Measurements from ENCODE around the gene FGF5. TPM values are rescaled to one million over a fixed set of nuclear protein-coding genes. Genes with fewer than 3 reads are reported as not detected.

The FGF5 gene
- total RNA-seq, 1 donor from 2014 or later, result not detected

DNA sequence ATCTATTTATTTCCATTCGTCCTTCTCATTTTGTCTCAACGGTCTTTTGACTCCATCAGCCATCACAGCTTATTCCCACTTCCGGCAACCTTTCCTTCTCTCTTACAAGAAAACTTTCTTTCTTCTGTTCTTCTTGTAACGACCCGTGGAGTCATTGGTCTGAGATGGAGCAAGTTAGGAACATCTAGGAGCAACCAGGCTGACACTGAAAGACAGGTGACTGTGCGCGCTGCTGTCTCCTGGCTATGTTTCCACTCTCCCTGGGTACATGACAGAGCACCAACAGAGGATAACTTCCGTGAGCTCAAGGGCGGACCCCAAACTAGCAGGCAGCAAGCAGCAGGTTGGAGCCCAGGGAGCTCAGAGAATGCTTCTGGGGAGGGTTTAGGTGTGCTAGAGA, 2.5 kb downstream of the FGF5 start:
- no peaks in the 10 kb centered on the region for H3K9me3 ChIP-seq
- TF ChIP-seq POLR2A (IDR thresholded peaks at IDR 0.05) (no peak), POLR2AphosphoS5 (IDR thresholded peaks at IDR 0.05; ENCODE audit: insufficient read depth in 1 of 2, low read depth in 1 of 2) (no peak)
- TF ChIP-seq, protein P1, sequence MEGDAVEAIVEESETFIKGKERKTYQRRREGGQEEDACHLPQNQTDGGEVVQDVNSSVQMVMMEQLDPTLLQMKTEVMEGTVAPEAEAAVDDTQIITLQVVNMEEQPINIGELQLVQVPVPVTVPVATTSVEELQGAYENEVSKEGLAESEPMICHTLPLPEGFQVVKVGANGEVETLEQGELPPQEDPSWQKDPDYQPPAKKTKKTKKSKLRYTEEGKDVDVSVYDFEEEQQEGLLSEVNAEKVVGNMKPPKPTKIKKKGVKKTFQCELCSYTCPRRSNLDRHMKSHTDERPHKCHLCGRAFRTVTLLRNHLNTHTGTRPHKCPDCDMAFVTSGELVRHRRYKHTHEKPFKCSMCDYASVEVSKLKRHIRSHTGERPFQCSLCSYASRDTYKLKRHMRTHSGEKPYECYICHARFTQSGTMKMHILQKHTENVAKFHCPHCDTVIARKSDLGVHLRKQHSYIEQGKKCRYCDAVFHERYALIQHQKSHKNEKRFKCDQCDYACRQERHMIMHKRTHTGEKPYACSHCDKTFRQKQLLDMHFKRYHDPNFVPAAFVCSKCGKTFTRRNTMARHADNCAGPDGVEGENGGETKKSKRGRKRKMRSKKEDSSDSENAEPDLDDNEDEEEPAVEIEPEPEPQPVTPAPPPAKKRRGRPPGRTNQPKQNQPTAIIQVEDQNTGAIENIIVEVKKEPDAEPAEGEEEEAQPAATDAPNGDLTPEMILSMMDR (IDR thresholded peaks at IDR 0.05), result no peak
- H3K4me1 ChIP-seq, result peaks cover 21% of the 10 kb centered on the region
- no peak overlapping the region for H3K27ac ChIP-seq
- intact Hi-C loops (cut with DNase I), result no loop called here
- no peaks in the 10 kb centered on the region for H3K27me3 ChIP-seq
- H3K4me3 ChIP-seq, result no peak overlapping the region
- no peaks in the 10 kb centered on the region for H3K36me3 ChIP-seq
- no peak for DNase-seq (ENCODE audit: extremely low spot score in 2 of 2)

DNA sequence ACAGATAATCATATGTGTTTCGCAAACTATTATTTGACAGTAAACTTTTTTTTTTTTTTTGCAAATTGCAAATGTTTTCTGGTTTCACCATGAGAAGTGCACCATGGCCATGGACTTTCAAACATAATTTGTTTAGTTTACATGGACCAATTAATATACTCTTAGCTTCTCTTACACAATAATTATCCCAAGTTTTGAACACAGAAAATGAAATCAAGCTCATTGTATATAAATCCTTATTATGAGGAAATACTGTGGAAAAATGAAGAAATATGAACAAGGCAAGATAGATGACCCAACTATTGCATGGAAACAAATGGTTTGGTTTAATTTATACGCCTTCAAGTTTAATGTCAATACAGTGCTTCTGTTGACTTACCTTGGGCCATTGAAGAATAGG, 3.9 kb downstream of the FGF5 start:
- TF ChIP-seq, protein P1 (IDR thresholded peaks at IDR 0.05), result no peak
- no peak for TF ChIP-seq POLR2A (IDR thresholded peaks at IDR 0.05)
- no peak for TF ChIP-seq POLR2AphosphoS5 (IDR thresholded peaks at IDR 0.05; ENCODE audit: insufficient read depth in 1 of 2, low read depth in 1 of 2)
- H3K4me3 ChIP-seq, result no peak overlapping the region
- H3K27me3 ChIP-seq, result no peaks in the 10 kb centered on the region
- intact Hi-C loops (cut with DNase I), result no loop called here
- H3K27ac ChIP-seq, result no peak overlapping the region
- H3K36me3 ChIP-seq, result no peaks in the 10 kb centered on the region
- DNase-seq (ENCODE audit: extremely low spot score in 2 of 2), result no peak
- H3K9me3 ChIP-seq, result no peaks in the 10 kb centered on the region
- H3K4me1 ChIP-seq, result peaks cover 20% of the 10 kb centered on the region

DNA sequence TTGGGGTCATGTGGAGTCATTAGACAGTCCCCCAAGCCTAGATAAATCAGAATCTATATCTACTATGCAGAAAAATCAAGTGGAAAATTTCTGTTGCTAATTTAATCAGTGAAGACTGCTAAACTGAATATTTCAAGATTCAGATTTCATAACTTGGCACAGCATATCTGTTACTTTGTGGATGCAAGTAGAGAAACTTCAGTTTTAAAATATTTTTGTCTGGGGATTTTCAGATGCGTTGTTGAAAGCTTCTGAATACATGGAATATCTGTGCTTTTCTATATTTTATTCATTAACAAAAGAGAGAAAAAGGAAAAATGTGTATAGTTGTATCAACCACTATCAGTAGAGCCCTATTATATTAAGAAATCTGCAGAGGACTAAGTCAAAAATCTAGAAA, 4.4 kb downstream of the FGF5 start:
- no peak for DNase-seq (ENCODE audit: extremely low spot score in 2 of 2)
- no peaks in the 10 kb centered on the region for H3K27me3 ChIP-seq
- TF ChIP-seq POLR2AphosphoS5 (IDR thresholded peaks at IDR 0.05; ENCODE audit: insufficient read depth in 1 of 2, low read depth in 1 of 2), result no peak
- TF ChIP-seq, protein P1 (IDR thresholded peaks at IDR 0.05), result no peak
- no peak for TF ChIP-seq POLR2A (IDR thresholded peaks at IDR 0.05)
- no peak overlapping the region for H3K4me3 ChIP-seq
- no peaks in the 10 kb centered on the region for H3K9me3 ChIP-seq
- H3K4me1 ChIP-seq, result peaks cover 14% of the 10 kb centered on the region
- no peaks in the 10 kb centered on the region for H3K36me3 ChIP-seq
- H3K27ac ChIP-seq, result no peak overlapping the region
- intact Hi-C loops (cut with DNase I), result no loop called here

DNA sequence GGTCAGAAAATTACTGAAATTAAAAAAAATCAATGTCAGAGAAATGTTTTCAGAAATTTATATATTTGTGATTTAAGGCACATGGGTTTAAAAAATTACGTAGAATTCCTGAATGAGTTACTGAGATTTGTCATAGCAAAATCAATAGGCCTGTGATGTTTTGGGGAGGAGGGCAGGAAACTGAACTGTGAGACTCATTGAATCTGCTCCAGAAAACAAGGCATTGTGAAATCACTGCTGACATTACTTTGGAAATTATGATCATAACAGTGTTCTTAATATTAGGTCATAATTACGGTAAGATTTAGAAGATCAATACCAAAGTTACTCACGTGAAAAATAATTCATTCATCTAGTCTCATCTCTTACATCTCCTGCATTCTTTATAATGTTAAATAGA, 5.3 kb downstream of the FGF5 start:
- peaks cover 5% of the 10 kb centered on the region for H3K4me1 ChIP-seq
- H3K27ac ChIP-seq, result no peak overlapping the region
- H3K9me3 ChIP-seq, result no peaks in the 10 kb centered on the region
- H3K36me3 ChIP-seq, result no peaks in the 10 kb centered on the region
- DNase-seq (ENCODE audit: extremely low spot score in 2 of 2), result no peak
- no peak for TF ChIP-seq POLR2AphosphoS5 (IDR thresholded peaks at IDR 0.05; ENCODE audit: insufficient read depth in 1 of 2, low read depth in 1 of 2)
- no peak for TF ChIP-seq POLR2A (IDR thresholded peaks at IDR 0.05)
- TF ChIP-seq, protein P1 (IDR thresholded peaks at IDR 0.05), result no peak
- H3K4me3 ChIP-seq, result no peak overlapping the region
- intact Hi-C loops (cut with DNase I), result no loop called here
- H3K27me3 ChIP-seq, result no peaks in the 10 kb centered on the region

DNA sequence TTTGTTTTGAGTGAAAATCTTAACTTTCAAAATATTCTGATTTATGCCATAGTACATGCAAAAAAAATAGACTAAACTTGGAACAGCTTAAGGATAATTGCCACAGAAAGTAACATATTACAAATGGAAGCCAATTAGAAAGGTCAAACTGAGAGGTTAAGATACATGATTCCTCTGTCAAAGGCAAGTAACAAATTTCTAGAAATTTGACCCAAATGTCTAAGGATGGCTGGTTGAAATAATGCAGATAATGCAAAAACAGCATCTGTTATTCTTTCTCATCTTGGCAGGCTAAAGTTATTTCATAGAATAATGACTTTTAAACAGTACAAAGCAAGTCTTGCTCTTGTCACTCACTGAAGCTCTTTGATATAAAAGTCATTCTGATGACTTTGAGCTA, 10.5 kb downstream of the FGF5 start:
- intact Hi-C loops (cut with DNase I), result no loop called here
- DNase-seq (ENCODE audit: extremely low spot score in 2 of 2), result no peak
- no peaks in the 10 kb centered on the region for H3K9me3 ChIP-seq
- H3K27me3 ChIP-seq, result no peaks in the 10 kb centered on the region
- H3K4me3 ChIP-seq, result no peak overlapping the region
- H3K36me3 ChIP-seq, result no peaks in the 10 kb centered on the region
- H3K4me1 ChIP-seq, result no peaks in the 10 kb centered on the region
- no peak overlapping the region for H3K27ac ChIP-seq
- TF ChIP-seq, protein P1 (IDR thresholded peaks at IDR 0.05), result no peak
- TF ChIP-seq POLR2AphosphoS5 (IDR thresholded peaks at IDR 0.05; ENCODE audit: insufficient read depth in 1 of 2, low read depth in 1 of 2), result no peak
- no peak for TF ChIP-seq POLR2A (IDR thresholded peaks at IDR 0.05)
